Suppressor macrophage treated with lipopolysaccharide for 1 hour (primary cell): ENCODE results near the gene TSPAN32.

Experiments used
- DNase-seq, 3 donors: peaks; one replicate each; pipeline ENCODE4 v3.0.0-alpha.2; 2020 to 2022

TSPAN32 gene

GRCh38 chr11:2367266-2368160 is 65.7 kb downstream of the TSPAN32 start:
- no peak for DNase-seq
